D721Med (cell line): ENCODE data around the gene C3orf38.
"Not testable (repeated sequence)": the region's sequence is repeated elsewhere in the genome, so short reads cannot be mapped to it uniquely, and the experiment has no call there.

Experiments
- DNase-seq: peaks from one replicate; pipeline ENCODE4 v3.0.0; 2011; ENCODE audit warnings: low spot score; ENCODE audit not compliant: insufficient read length
- FAIRE-seq: peaks from 2 replicates; lab custom pipeline; 2011; peaks lifted over from hg19 to GRCh38; lab: Jason Lieb, UNC
- CTCF ChIP-seq: IDR thresholded peaks from 2 replicates; pipeline ENCODE4 v1.5.1; 2012; ENCODE audit warnings: mild to moderate bottlenecking, control low read depth; ENCODE audit not compliant: insufficient read depth; ENCODE audit errors: missing control alignments

Gene C3orf38

GRCh38 chr3:88117683-88118082, 32.1 kb upstream of the C3orf38 start:
- TF ChIP-seq CTCF = no peak
- FAIRE-seq = no peak

GRCh38 chr3:88118603-88119002, 31.2 kb upstream of the C3orf38 start:
- FAIRE-seq, DNase-seq: not testable (repeated sequence)

More at GRCh38 chr3:88117683-88118082, 32.1 kb upstream of the C3orf38 start:
- DNase-seq = no peak

- FAIRE-seq = no peak
- no peak for DNase-seq
- TF ChIP-seq CTCF = no peak
Measured at GRCh38 chr3:88123526-88123925, 26.2 kb upstream of the C3orf38 start.

- DNase-seq (no peak), FAIRE-seq (no peak)
- no peak for TF ChIP-seq CTCF
Measured at GRCh38 chr3:88131695-88132094, 18.1 kb upstream of the C3orf38 start.

- no peak for FAIRE-seq
- TF ChIP-seq CTCF = no peak
- no peak for DNase-seq
Measured at GRCh38 chr3:88132894-88133293, 16.9 kb upstream of the C3orf38 start.

GRCh38 chr3:88133711-88134263, 16.0 kb upstream of the C3orf38 start:
- TF ChIP-seq CTCF = no peak
- no peak for FAIRE-seq

GRCh38 chr3:88137836-88138235, 11.9 kb upstream of the C3orf38 start:
- no peak for TF ChIP-seq CTCF
- FAIRE-seq (no peak), DNase-seq (no peak)

More at GRCh38 chr3:88133711-88134263, 16.0 kb upstream of the C3orf38 start:
- DNase-seq = no peak
